M059J (cell line): ENCODE results near the gene TAS1R2. TPM values are rescaled to one million over a fixed set of nuclear protein-coding genes. Genes with fewer than 3 reads are reported as not detected.

Source experiments
- DNase-seq: peaks from one replicate; pipeline ENCODE4 v3.0.0-alpha.2; 2012; ENCODE audit warnings: low read depth
- total RNA-seq: library from RNA; depleted of rRNA; stranded (reverse); fragments of >200 nt; shearing (Covaris generic); gene quantifications from 2 replicates; pipeline ENCODE4 v1.2.3, GENCODE V29; 2014; rRNA removed

The TAS1R2 gene
- total RNA-seq, 1 experiment from 2014 or later = not detected

DNA sequence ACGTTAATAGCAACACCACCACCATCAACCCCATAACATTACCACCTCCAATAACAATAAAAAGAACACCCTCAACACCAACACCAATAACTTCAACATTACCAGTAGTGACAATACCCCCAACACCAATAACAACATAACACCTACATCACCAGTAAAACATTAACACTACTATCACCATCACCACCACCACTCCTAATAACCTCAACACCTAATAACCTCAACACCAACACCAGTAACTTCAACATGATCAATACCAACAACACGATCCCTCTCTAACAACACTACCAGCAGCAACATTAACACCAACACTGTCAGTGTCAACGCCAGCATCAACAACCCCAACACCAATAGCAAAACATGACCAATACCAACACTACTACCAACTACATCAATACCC is 57.2 kb downstream of the TAS1R2 start:
- no peak for DNase-seq

DNA sequence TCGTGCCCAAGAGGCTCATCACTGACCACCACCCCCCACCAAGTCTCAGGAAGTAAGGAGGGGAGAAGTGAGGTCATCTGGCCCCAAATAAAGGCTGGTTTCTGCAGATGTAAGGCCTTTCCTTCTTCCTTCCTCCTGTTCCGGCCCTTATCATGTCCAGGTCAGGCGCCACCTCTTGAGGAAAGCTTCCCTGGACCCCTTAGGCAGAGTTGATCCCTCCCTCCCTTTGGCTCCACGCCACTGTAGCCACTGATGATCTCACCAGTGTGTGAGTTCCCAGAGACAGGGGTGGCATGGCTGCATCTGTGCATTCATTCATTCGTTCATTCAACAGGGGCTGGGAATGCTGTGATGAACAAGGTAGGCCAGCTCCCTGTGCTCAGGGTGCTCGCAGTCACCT is 59.2 kb downstream of the TAS1R2 start:
- DNase-seq = peak; percentile 14

DNA sequence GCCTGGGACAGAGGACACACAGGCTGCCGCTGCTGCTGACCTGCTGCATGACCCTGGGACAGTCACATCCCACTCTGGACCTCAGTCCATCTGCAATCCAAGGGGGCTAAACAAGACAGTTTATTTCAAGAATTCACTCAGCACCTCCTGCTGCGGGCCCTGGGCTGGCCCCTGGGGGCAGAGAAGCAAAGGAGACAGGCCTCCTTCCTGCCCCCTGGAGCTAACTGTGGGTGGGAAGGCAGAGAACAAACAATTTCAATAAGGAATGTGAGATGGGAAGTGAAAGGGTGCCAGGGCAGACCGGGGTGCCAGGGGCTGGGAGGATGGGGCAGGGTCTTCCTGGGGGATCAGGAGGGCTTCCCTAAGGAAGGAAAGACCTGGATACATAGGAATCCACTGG is 60.0 kb downstream of the TAS1R2 start:
- DNase-seq = no peak

DNA sequence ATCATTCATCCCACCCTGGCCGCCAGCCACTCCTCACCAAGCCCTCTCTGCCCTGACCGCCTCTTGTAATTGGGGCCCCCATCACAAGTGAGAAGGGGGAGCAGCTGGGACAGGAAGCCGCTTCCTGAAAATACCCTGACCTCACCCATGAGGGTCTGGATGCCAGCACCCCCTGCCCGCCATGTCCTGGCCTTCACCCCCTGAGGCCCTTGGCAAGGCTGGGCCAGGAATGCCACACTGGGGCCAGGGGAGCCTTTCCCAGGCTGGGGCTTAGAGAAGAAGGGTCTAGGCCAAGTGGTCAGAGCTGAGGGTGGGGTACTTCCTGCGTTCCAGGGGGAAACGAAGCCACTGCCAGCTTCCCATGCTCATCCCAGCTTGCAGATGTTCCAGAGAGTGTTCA is 60.5 kb downstream of the TAS1R2 start:
- no peak for DNase-seq

DNA sequence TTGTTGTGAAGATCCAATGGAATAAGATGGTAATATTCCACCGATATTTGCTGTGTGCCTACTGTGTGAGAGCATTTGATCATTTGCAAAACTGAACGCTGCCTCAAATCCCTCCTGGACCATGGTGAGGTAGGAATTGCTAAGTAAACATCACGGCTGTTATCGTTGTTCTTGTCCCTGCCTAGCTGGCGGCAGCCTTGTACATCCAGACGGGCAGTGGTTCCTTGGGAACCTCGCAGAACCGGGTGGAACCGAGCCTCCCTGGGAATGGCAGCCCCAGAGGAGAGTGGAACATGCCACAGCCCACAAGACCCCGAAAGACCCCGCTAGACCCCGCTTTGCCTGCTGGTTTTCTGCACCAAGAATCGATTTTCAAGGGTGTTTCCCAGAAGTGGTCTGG is 60.9 kb downstream of the TAS1R2 start:
- no peak for DNase-seq

DNA sequence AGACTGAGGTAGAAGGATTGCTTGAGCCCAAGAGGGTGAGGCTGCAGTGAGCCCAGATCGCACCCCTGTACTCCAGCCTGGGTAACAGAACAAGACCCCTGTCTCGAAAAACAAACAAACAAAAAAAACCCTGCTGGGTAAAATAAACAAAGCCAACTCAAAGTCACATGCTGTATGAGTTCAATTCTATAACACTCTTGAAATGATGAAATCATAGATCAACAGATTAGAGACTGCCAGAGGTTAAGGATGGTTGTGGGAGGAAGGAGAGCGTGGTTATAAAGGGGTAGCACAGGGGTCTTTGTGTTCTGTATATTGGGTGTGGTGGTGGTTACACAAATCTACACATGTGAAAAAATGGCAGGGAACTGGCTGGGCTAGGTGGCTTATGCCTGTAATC is 62.5 kb downstream of the TAS1R2 start:
- DNase-seq = no peak

DNA sequence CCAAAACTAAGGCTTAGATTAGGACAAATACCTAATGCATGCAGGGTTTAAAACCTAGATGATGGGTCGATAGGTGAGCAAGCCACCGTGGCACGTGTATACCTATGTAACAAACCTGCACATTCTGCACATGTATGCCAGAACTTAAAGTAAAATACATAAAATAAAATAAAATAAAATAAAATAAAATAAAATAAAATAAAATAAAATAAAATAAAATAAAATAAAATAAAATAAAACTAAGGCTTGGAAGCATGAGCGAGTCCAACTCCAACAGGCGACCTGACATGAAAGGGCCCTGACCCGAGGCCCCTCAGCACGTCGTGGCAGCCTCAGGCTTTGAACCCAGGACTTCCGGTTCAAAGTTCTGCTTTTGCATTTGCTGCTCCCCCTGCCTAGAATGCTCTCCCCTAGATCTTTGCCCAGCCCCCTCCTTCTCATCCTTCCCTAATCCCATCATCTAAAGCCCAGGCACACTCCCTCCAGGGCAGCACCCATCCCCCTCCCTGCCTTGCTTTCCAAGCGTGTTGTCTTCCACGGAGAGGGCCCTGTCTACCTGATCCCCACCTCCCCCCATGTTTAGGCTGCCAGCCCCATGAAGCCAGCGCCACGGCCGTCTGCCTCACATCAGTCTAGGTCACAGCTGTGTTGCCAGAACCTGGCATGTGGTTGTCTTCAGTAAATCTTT is 64.3 kb downstream of the TAS1R2 start:
- no peak for DNase-seq

DNA sequence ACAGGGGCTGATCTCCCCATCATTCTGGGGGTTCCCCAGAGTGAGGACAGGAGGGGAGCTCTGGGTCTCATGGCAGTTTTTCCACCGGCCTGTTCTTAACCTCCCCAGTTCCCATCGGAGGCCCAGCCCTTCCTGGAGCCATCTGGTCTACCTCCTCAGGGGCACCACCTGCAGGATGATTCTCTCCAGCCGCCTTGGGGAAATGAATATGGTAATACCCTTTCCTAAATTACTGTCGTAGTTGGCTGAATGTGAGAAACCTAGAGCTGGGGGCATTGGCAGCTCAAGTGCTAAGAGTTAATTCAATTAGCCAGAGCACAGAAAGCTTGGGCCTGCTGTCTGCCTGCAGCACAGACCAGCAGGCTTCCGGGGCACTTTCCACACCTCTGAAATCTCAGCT is 64.9 kb downstream of the TAS1R2 start:
- DNase-seq = no peak

DNA sequence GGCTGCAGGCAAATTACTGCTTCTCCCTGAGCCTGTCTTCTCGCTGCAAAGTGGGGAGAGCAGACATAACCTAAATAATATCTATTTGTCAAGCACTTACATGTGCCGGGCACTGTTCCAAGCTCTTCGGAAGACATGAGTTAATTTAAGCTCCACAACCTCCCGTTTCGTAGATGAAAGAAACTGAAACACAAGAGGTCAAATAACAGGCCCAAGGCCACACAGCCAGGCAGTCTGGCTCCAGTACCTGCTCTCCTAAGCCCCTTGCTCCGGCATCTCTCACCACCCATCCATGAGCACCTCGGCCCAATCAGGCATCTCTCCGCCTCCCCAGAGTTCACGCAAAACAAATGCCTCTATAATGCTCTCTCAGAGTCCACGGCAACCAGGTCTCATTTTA is 65.4 kb downstream of the TAS1R2 start:
- no peak for DNase-seq

DNA sequence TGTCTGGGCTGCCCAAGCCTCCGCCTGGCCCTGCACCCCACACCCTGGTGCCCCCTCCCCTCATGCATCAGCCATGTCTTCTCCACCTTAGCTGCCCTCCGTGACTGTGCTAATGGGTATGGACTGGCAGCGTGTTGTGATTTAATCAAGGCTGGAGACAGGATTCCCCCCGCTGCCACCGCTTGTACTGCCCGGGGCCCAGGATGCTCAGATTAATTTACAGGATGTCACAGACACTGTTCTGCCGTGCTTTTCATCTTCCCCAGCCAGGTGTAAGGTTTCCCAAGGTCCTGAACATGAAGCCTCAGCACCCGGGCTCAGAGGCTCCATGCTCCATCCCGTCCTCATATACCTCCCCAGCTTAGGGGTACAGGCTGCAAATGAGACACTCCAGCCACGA is 66.3 kb downstream of the TAS1R2 start:
- no peak for DNase-seq

DNA sequence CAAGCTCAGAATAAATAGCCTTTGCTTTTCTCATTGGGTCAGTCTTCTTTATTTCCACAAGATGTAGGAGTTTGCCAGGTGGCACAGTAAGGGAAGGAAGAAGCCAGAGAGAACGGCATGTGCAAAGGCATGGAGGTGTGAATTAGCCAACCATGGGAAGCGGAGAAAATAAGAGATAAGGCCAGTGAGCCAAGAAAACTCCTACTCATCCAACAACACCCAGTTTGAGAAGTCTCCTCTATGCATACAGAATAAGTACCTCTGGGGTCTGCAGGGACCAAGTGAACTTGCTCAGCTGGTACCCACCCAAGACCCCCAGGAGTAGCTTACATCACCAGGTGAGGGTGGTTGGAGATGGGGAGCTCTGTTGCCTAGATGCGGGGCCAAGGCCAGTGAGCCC is 66.7 kb downstream of the TAS1R2 start:
- DNase-seq = no peak

Other genes with a start within 250 kb of the TAS1R2 start
- gene PAX7, start 228.8 kb downstream of the TAS1R2 start, total RNA-seq = not detected in 2 replicates
- gene ALDH4A1, start 42.9 kb upstream of the TAS1R2 start, total RNA-seq = 5.8 and 14.8 TPM in 2 replicates
- 6.7 and 13.2 TPM in 2 replicates for gene IFFO2, start 97.0 kb upstream of the TAS1R2 start, total RNA-seq